ENCODE results near the gene TWF2. TPM values are rescaled to one million over a fixed set of nuclear protein-coding genes. Genes with fewer than 3 reads are reported as not detected.

Gene TWF2
- total and polyA plus RNA-seq, 2 of the 4 experiments (the other 2 are of a cell fraction) = 111 to 145 TPM

- Histone ChIP-seq H3K23ac (ENCODE audit: low read depth, low read length) (peak overlapping the region; percentile 49), H2AK5ac (ENCODE audit: low read depth, low read length) (no peak overlapping the region), H3K14ac (replicated peaks; ENCODE audit: low read depth, low read length) (no peak overlapping the region), H3K9me1 (ENCODE audit: insufficient read depth, low read length) (peaks cover 11% of the 10 kb centered on the region; the same call in 1 of the 2 replicates), H3K4me2 (ENCODE audit: low read depth, low read length) (no peak overlapping the region; the same call in 1 of the 2 replicates), H3K4me1 (ENCODE audit: control insufficient read depth, insufficient read depth, low read length) (peaks cover 12% of the 10 kb centered on the region), H4K8ac (ENCODE audit: low read depth in 2 of 2, low read length in 2 of 2) (peak overlapping the region in 1 of 2 experiments; percentile 41; a peak in 2 of 4 replicates), H2BK5ac (ENCODE audit: low read depth, low read length, poor library complexity, severe bottlenecking) (no peak overlapping the region), H2AFZ (replicated peaks; ENCODE audit: low read length, poor library complexity) (no peak overlapping the region), H2AK9ac (replicated peaks; ENCODE audit: low read depth, low read length, poor library complexity) (no peak overlapping the region), H3K9me3 (ENCODE audit: control insufficient read depth, insufficient read depth, low read length) (no peaks in the 10 kb centered on the region), H3K9ac (ENCODE audit: low read depth, low read length) (no peak overlapping the region), H3K36me3 (ENCODE audit: control insufficient read depth, insufficient read depth, low read length) (no peaks in the 10 kb centered on the region), H2BK20ac (ENCODE audit: low read depth, low read length) (no peak overlapping the region), H4K91ac (ENCODE audit: insufficient read depth, low read depth, low read length) (no peak overlapping the region), H2BK120ac (ENCODE audit: low read depth, low read length) (no peak overlapping the region), H3K4me3 (ENCODE audit: insufficient read depth, low read depth, low read length) (no peak overlapping the region), H4K5ac (ENCODE audit: low read depth, low read length) (0 out of 2 replicates have a peak overlapping the region, but pooled peaks have one; percentile 22), H3K27me3 (ENCODE audit: control insufficient read depth, insufficient read depth, low read length) (no peaks in the 10 kb centered on the region), H4K20me1 (ENCODE audit: insufficient read depth, low read length) (peaks cover 27% of the 10 kb centered on the region), H3K56ac (ENCODE audit: extremely low read depth, insufficient read depth, low read length) (no peak overlapping the region), H3K79me1 (ENCODE audit: low read depth in 1 of 2, low read length in 2 of 2) (peaks cover 6 to 18% of the 10 kb centered on the region in 2 experiments; a peak in 3 of 4 replicates), H3K27ac (ENCODE audit: insufficient read depth, low read length) (no peak overlapping the region), H3K18ac (ENCODE audit: low read depth, low read length) (no peak overlapping the region), H2BK15ac (ENCODE audit: low read depth, low read length) (no peak overlapping the region), H3K4ac (ENCODE audit: low read depth, low read length) (no peak overlapping the region)
- ChIA-PET POLR2A (ENCODE audit: unreplicated experiment) (no interaction called here), CTCF (interaction anchor here (0.5 to 0.7 kb wide), 3 partner anchors 10 to 329 kb away, joined by 3 to 4 read pairs (median 3); no protein-coding TSS in a partner anchor)
- no peak for ATAC-seq (ENCODE audit: low read depth)
- TF ChIP-seq RCOR1 (IDR thresholded peaks at IDR 0.05; ENCODE audit: insufficient replicate concordance, low read length) = no peak
- TF ChIP-seq POLR2A (IDR thresholded peaks at IDR 0.05; ENCODE audit: low read depth, low read length) = no peak
- TF ChIP-seq RAD21 (IDR thresholded peaks at IDR 0.05; ENCODE audit: low read length) = no peak
- no peak for TF ChIP-seq MXI1 (IDR thresholded peaks at IDR 0.05; ENCODE audit: borderline replicate concordance, low read depth, low read length)
- TF ChIP-seq CTCF (conservative IDR thresholded peaks at IDR 0.05; ENCODE audit: low read depth, low read length) = no peak
- TF ChIP-seq NFE2L2 (IDR thresholded peaks at IDR 0.05; ENCODE audit: low read depth, low read length) = no peak
- TF ChIP-seq USF2 (IDR thresholded peaks at IDR 0.05; ENCODE audit: low read depth, low read length) = no peak
- TF ChIP-seq BHLHE40 (IDR thresholded peaks at IDR 0.05; ENCODE audit: low read depth, low read length) = no peak
- TF ChIP-seq CHD1 (IDR thresholded peaks at IDR 0.05; ENCODE audit: low read depth, low read length) = no peak
- TF ChIP-seq MAZ (IDR thresholded peaks at IDR 0.05; ENCODE audit: borderline replicate concordance, low read depth, low read length) = no peak
- TF ChIP-seq ELK1 (IDR thresholded peaks at IDR 0.05; ENCODE audit: borderline replicate concordance, low read depth, low read length) = no peak
- no peak for TF ChIP-seq CEBPB (IDR thresholded peaks at IDR 0.05; ENCODE audit: low read depth, low read length)
- no peak for TF ChIP-seq FOS (IDR thresholded peaks at IDR 0.05; ENCODE audit: low read depth, low read length)
- no peak for TF ChIP-seq SMC3 (IDR thresholded peaks at IDR 0.05; ENCODE audit: low read depth, low read length)
- no peak for TF ChIP-seq RFX5 (IDR thresholded peaks at IDR 0.05; ENCODE audit: low read depth, low read length)
- no peak for TF ChIP-seq MAFK (IDR thresholded peaks at IDR 0.05; ENCODE audit: low read depth, low read length)
- dilution Hi-C loops (cut with HindIII; ENCODE audit: low sequenced_read_pairs, unreplicated experiment) = no loop called here
- BruUV-seq (replicated peaks) = no TSS peak
- no peak for DNase-seq
- in situ Hi-C loops (cut with MboI; ENCODE audit: low sequenced_read_pairs) = no loop called here
- intact Hi-C loops (cut with micrococcal nuclease) = no loop called here
- 64% methylated on average over 4 of the region's 6 CpGs; no CpG with 5 or more reads in 1 of the 2 experiments for WGBS, 2 experiments (ENCODE audit: extremely low coverage in 2 of 2, insufficient read length in 1 of 2)
Measured at GRCh38 chr3:52280050-52280461, 41.1 kb upstream of the TWF2 start.
